ENCODE data around the gene FOXO3.

The FOXO3 gene

DNA sequence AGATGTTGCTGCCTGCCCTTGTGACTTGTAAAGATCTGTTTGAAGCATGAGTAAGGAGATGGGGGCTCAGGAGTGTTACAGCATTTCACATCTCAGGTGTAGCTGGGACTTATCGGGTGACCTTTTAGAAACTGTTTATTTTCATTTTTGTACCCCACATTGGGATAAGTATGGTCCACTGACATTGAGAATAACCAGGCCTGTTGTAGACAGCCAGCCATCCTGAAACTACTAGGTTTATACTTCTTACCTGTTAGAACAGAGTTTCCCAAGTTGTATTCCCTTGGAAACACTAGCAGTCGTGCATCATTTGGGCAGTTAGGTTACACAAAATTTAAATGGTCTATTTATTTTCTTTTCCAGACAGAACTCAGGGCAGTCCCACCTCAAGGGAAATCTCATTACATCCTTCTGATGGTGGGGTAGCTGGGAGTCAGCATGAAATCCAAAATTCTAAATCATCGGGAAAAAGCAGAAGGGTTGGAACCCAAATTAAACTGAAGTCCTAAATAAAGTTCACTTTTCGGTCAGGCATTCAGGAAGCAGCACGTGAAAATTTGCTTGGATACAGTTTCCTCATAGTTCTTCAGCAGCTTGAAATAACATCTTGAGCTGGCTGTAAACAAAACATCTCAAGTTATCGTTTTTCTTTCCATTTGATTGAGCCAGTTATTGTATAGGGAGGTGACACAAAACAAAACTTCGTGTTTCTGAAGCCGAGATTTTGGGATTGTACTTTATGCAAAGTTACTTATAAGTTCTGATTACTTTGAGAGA is 30.5 kb downstream of the FOXO3 start:
- no peak for TF ChIP-seq CTCF (IDR thresholded peaks at IDR 0.05; ENCODE audit: insufficient read depth, low read length, poor library complexity, severe bottlenecking)
- no peak for DNase-seq (ENCODE audit: extremely low read depth, insufficient read length)
- H3K36me3 ChIP-seq (ENCODE audit: control insufficient read depth, insufficient read depth, low read length), result no peaks in the 10 kb centered on the region
- no peaks in the 10 kb centered on the region for H3K27me3 ChIP-seq (replicated peaks; ENCODE audit: control insufficient read depth, insufficient read depth, low read length)
- H3K4me3 ChIP-seq (replicated peaks; ENCODE audit: low read depth, low read length), result no peak overlapping the region

- Histone ChIP-seq H3K27me3 (replicated peaks; ENCODE audit: control insufficient read depth, insufficient read depth, low read length) (no peaks in the 10 kb centered on the region), H3K4me3 (replicated peaks; ENCODE audit: low read depth, low read length) (no peak overlapping the region; the same call in 1 of the 2 replicates), H3K36me3 (ENCODE audit: control insufficient read depth, insufficient read depth, low read length) (no peaks in the 10 kb centered on the region)
- no peak for TF ChIP-seq CTCF (IDR thresholded peaks at IDR 0.05; ENCODE audit: insufficient read depth, low read length, poor library complexity, severe bottlenecking)
- DNase-seq (ENCODE audit: extremely low read depth, insufficient read length), result peak; percentile 37
Observed at GRCh38 chr6:108592371-108593337, 31.9 kb downstream of the FOXO3 start.

- H3K4me3 ChIP-seq (replicated peaks; ENCODE audit: low read depth, low read length), result no peak overlapping the region
- DNase-seq (ENCODE audit: extremely low read depth, insufficient read length), result no peak
- TF ChIP-seq CTCF (IDR thresholded peaks at IDR 0.05; ENCODE audit: insufficient read depth, low read length, poor library complexity, severe bottlenecking), result no peak
- no peaks in the 10 kb centered on the region for H3K36me3 ChIP-seq (ENCODE audit: control insufficient read depth, insufficient read depth, low read length)
- H3K27me3 ChIP-seq (replicated peaks; ENCODE audit: control insufficient read depth, insufficient read depth, low read length), result no peaks in the 10 kb centered on the region
Observed at GRCh38 chr6:108594151-108594550, 33.4 kb downstream of the FOXO3 start.

GRCh38 chr6:108594640-108595039 is 33.9 kb downstream of the FOXO3 start:
- H3K4me3 ChIP-seq (replicated peaks; ENCODE audit: low read depth, low read length), result 0 out of 2 replicates have a peak overlapping the region, but pooled peaks have one; percentile 6
- no peak for DNase-seq (ENCODE audit: extremely low read depth, insufficient read length)
- H3K27me3 ChIP-seq (replicated peaks; ENCODE audit: control insufficient read depth, insufficient read depth, low read length), result no peaks in the 10 kb centered on the region
- no peaks in the 10 kb centered on the region for H3K36me3 ChIP-seq (ENCODE audit: control insufficient read depth, insufficient read depth, low read length)
- TF ChIP-seq CTCF (IDR thresholded peaks at IDR 0.05; ENCODE audit: insufficient read depth, low read length, poor library complexity, severe bottlenecking), result no peak

GRCh38 chr6:108596956-108597355 is 36.2 kb downstream of the FOXO3 start:
- H3K4me3 ChIP-seq (replicated peaks; ENCODE audit: low read depth, low read length), result no peak overlapping the region
- DNase-seq (ENCODE audit: extremely low read depth, insufficient read length), result no peak
- H3K36me3 ChIP-seq (ENCODE audit: control insufficient read depth, insufficient read depth, low read length), result no peaks in the 10 kb centered on the region

More at GRCh38 chr6:108596956-108597355, 36.2 kb downstream of the FOXO3 start:
- no peak for TF ChIP-seq CTCF (IDR thresholded peaks at IDR 0.05; ENCODE audit: insufficient read depth, low read length, poor library complexity, severe bottlenecking)
- no peaks in the 10 kb centered on the region for H3K27me3 ChIP-seq (replicated peaks; ENCODE audit: control insufficient read depth, insufficient read depth, low read length)
